Measurements from ENCODE around the gene ZFYVE16. TPM values are rescaled to one million over a fixed set of nuclear protein-coding genes. Genes with fewer than 3 reads are reported as not detected.

Gene ZFYVE16
- total and polyA plus RNA-seq, 2 of the 4 experiments (the other 2 are of a cell fraction), result 5.3 to 11.1 TPM

DNA sequence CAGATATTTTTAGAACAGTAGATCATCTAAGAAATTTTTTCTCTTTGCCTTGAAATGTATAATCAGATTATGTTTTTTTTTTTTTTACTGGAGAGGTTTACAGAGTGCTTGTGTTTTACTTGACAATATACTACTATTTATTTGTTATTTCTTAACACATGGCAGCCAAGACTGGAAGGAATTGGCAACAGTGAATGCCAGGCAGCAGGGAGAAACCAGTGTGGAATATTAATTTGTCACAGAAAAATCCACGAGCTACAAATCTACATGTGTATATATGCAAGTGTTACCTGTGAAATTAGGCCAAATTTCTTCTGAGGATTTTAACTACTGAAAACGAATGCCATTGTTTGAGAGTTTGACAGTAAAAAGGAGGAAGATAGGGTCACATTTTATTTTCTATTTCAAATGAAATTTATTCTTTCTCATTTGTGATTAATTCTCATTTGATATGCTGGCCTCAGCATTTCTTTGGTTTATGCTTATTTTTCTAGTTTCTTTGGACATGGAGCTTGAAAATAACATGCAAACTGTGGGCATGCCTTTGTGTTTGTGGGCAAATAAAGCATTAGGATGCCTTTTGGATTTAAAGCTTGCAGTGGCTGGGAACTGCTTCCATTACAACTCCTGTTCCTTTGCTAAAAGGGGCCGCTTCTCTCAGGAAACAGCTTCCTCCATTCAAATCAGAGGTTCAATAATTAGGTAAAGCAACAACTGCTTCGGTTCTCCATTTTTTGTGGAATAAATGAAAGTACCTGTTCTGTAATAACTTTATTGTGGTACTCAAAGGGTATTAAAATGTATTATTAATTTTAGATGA is 39.0 kb upstream of the ZFYVE16 start:
- POLR2A ChIA-PET (ENCODE audit: unreplicated experiment), result no interaction called here
- H3K36me3 ChIP-seq (ENCODE audit: control insufficient read depth, insufficient read depth, low read length), result no peaks in the 10 kb centered on the region
- dilution Hi-C loops (cut with HindIII; ENCODE audit: low sequenced_read_pairs, unreplicated experiment), result no loop called here
- H3K27ac ChIP-seq (ENCODE audit: insufficient read depth, low read length), result no peak overlapping the region
- no peaks in the 10 kb centered on the region for H3K4me1 ChIP-seq (ENCODE audit: control insufficient read depth, insufficient read depth, low read length)
- no peak overlapping the region for H4K8ac ChIP-seq (ENCODE audit: low read depth in 2 of 2, low read length in 2 of 2)
- H3K23ac ChIP-seq (ENCODE audit: low read depth, low read length), result no peak overlapping the region
- TF ChIP-seq SMC3 (IDR thresholded peaks at IDR 0.05; ENCODE audit: low read depth, low read length) (no peak), RFX5 (IDR thresholded peaks at IDR 0.05; ENCODE audit: low read depth, low read length) (no peak), MXI1 (IDR thresholded peaks at IDR 0.05; ENCODE audit: borderline replicate concordance, low read depth, low read length) (no peak), RAD21 (IDR thresholded peaks at IDR 0.05; ENCODE audit: low read length) (no peak), MAZ (IDR thresholded peaks at IDR 0.05; ENCODE audit: borderline replicate concordance, low read depth, low read length) (no peak), BHLHE40 (IDR thresholded peaks at IDR 0.05; ENCODE audit: low read depth, low read length) (no peak), MAFK (IDR thresholded peaks at IDR 0.05; ENCODE audit: low read depth, low read length) (no peak), CEBPB (IDR thresholded peaks at IDR 0.05; ENCODE audit: low read depth, low read length) (no peak), POLR2A (IDR thresholded peaks at IDR 0.05; ENCODE audit: low read depth, low read length) (no peak), CHD1 (IDR thresholded peaks at IDR 0.05; ENCODE audit: low read depth, low read length) (no peak), NFE2L2 (IDR thresholded peaks at IDR 0.05; ENCODE audit: low read depth, low read length) (no peak)
- TF ChIP-seq, protein P1, sequence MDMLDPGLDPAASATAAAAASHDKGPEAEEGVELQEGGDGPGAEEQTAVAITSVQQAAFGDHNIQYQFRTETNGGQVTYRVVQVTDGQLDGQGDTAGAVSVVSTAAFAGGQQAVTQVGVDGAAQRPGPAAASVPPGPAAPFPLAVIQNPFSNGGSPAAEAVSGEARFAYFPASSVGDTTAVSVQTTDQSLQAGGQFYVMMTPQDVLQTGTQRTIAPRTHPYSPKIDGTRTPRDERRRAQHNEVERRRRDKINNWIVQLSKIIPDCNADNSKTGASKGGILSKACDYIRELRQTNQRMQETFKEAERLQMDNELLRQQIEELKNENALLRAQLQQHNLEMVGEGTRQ (IDR thresholded peaks at IDR 0.05; ENCODE audit: low read depth, low read length), result no peak
- TF ChIP-seq, protein P2, sequence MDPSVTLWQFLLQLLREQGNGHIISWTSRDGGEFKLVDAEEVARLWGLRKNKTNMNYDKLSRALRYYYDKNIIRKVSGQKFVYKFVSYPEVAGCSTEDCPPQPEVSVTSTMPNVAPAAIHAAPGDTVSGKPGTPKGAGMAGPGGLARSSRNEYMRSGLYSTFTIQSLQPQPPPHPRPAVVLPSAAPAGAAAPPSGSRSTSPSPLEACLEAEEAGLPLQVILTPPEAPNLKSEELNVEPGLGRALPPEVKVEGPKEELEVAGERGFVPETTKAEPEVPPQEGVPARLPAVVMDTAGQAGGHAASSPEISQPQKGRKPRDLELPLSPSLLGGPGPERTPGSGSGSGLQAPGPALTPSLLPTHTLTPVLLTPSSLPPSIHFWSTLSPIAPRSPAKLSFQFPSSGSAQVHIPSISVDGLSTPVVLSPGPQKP (IDR thresholded peaks at IDR 0.05; ENCODE audit: borderline replicate concordance, low read depth, low read length), result no peak
- TF ChIP-seq, protein P3, sequence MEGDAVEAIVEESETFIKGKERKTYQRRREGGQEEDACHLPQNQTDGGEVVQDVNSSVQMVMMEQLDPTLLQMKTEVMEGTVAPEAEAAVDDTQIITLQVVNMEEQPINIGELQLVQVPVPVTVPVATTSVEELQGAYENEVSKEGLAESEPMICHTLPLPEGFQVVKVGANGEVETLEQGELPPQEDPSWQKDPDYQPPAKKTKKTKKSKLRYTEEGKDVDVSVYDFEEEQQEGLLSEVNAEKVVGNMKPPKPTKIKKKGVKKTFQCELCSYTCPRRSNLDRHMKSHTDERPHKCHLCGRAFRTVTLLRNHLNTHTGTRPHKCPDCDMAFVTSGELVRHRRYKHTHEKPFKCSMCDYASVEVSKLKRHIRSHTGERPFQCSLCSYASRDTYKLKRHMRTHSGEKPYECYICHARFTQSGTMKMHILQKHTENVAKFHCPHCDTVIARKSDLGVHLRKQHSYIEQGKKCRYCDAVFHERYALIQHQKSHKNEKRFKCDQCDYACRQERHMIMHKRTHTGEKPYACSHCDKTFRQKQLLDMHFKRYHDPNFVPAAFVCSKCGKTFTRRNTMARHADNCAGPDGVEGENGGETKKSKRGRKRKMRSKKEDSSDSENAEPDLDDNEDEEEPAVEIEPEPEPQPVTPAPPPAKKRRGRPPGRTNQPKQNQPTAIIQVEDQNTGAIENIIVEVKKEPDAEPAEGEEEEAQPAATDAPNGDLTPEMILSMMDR (conservative IDR thresholded peaks at IDR 0.05; ENCODE audit: low read depth, low read length), result no peak
- ATAC-seq (ENCODE audit: low read depth) (no peak), DNase-seq (no peak)
- peaks cover 5% of the 10 kb centered on the region for H3K27me3 ChIP-seq (ENCODE audit: control insufficient read depth, insufficient read depth, low read length)
- no TSS peak for BruUV-seq (replicated peaks)
- H3K9ac ChIP-seq (ENCODE audit: low read depth, low read length), result no peak overlapping the region
- no peak overlapping the region for H3K18ac ChIP-seq (ENCODE audit: low read depth, low read length)
- in situ Hi-C loops (cut with MboI; ENCODE audit: low sequenced_read_pairs), result no loop called here
- no peak overlapping the region for H2AK5ac ChIP-seq (ENCODE audit: low read depth, low read length)
- H3K4me2 ChIP-seq (ENCODE audit: low read depth, low read length), result no peak overlapping the region
- intact Hi-C loops (cut with micrococcal nuclease), result no loop called here
- no peaks in the 10 kb centered on the region for H3K9me1 ChIP-seq (ENCODE audit: insufficient read depth, low read length)
- no peak overlapping the region for H2AFZ ChIP-seq (replicated peaks; ENCODE audit: low read length, poor library complexity)
- H4K20me1 ChIP-seq (ENCODE audit: insufficient read depth, low read length), result no peaks in the 10 kb centered on the region
- WGBS, 2 experiments (ENCODE audit: extremely low coverage in 2 of 2, insufficient read length in 1 of 2), result no CpG with 5 or more reads among the region's 4 CpGs
- no peak overlapping the region for H3K56ac ChIP-seq (ENCODE audit: extremely low read depth, insufficient read depth, low read length)
- no peak overlapping the region for H2AK9ac ChIP-seq (replicated peaks; ENCODE audit: low read depth, low read length, poor library complexity)
- CTCF ChIA-PET, result no interaction called here
- H3K79me1 ChIP-seq (ENCODE audit: low read depth in 1 of 2, low read length in 2 of 2), result no peaks in the 10 kb centered on the region
- H2BK15ac ChIP-seq (ENCODE audit: low read depth, low read length), result no peak overlapping the region
- no peak overlapping the region for H3K4me3 ChIP-seq (ENCODE audit: insufficient read depth, low read depth, low read length)
- H4K91ac ChIP-seq (ENCODE audit: insufficient read depth, low read depth, low read length), result no peak overlapping the region
- H2BK120ac ChIP-seq (ENCODE audit: low read depth, low read length), result no peak overlapping the region
- H4K5ac ChIP-seq (ENCODE audit: low read depth, low read length), result no peak overlapping the region
- no peak overlapping the region for H3K4ac ChIP-seq (ENCODE audit: low read depth, low read length)
- no peak overlapping the region for H2BK20ac ChIP-seq (ENCODE audit: low read depth, low read length)
- H2BK5ac ChIP-seq (ENCODE audit: low read depth, low read length, poor library complexity, severe bottlenecking), result no peak overlapping the region
- H3K9me3 ChIP-seq (ENCODE audit: control insufficient read depth, insufficient read depth, low read length), result no peaks in the 10 kb centered on the region
- H3K14ac ChIP-seq (replicated peaks; ENCODE audit: low read depth, low read length), result no peak overlapping the region
